ENCODE results near the gene ZNF207. TPM values are rescaled to one million over a fixed set of nuclear protein-coding genes. Genes with fewer than 3 reads are reported as not detected.

The ZNF207 gene
- total RNA-seq = 96.6 and 100 TPM in 2 replicates

GRCh38 chr17:32349854-32350665 is at the start of gene ZNF207:
Gene ZNF207, plus strand, starts transcription at chr17:32350157. Its CDS starts 129 bp downstream, at chr17:32350286.

GRCh38 chr17:32341857-32342602 is 7.9 kb upstream of the ZNF207 start, which contains the start of gene C17orf75:
Gene C17orf75, minus strand, starts transcription at chr17:32342173. Its CDS starts 34 bp downstream, at chr17:32342139.

Other genes with a start within 250 kb of the ZNF207 start
- gene RHOT1, start 207.7 kb upstream of the ZNF207 start, total RNA-seq = 22.2 and 32.6 TPM in 2 replicates
- under 0.01 TPM in 1 of 2 replicates, not detected in the other for gene RHBDL3, start 84.3 kb upstream of the ZNF207 start, total RNA-seq
- gene C17orf75, start 8.0 kb upstream of the ZNF207 start, total RNA-seq = 14.0 and 18.7 TPM in 2 replicates
- gene PSMD11, start 94.4 kb downstream of the ZNF207 start, total RNA-seq = 73.8 and 79.6 TPM in 2 replicates
- gene CDK5R1, start 136.8 kb downstream of the ZNF207 start, total RNA-seq = 0.58 and 0.89 TPM in 2 replicates

Measured in myometrial cell (primary cell).